Left lung (tissue), 10 donors: ENCODE data around the gene ACSF3. TPM values are rescaled to one million over a fixed set of nuclear protein-coding genes. Genes with fewer than 3 reads are reported as not detected.

ENCODE experiments used
- ATAC-seq: fragments of 200-7000 bp; cut with Tn5 transposase; one replicate; pipeline ENCODE4 v1.9.1; 2020; ENCODE audit warnings: moderate library complexity
- DNase-seq, 4 donors: peaks; one replicate each; pipeline ENCODE4 v3.0.0-alpha.2; 2013 to 2020
- H3K27ac ChIP-seq, 2 donors: fragments of 200-600 bp; sonication (generic) in 1 of 2; one replicate each; pipeline versions ENCODE4 v1.5.0 to v1.8.0; 2020 to 2021
- H3K27me3 ChIP-seq, 2 donors: fragments of 200-600 bp; sonication (generic) in 1 of 2; one replicate each; pipeline versions ENCODE4 v1.5.0 to v1.8.0; 2020 to 2021
- H3K36me3 ChIP-seq, 2 donors: fragments of 200-600 bp; sonication (generic) in 1 of 2; one replicate each; pipeline versions ENCODE4 v1.5.0 to v1.8.0; 2020 to 2021
- H3K4me1 ChIP-seq, 2 donors: fragments of 200-600 bp; one replicate each; pipeline ENCODE4 v1.8.0; 2021
- H3K4me3 ChIP-seq, 2 donors: fragments of 200-600 bp; sonication (generic) in 1 of 2; one replicate each; pipeline versions ENCODE4 v1.5.0 to v1.8.0; 2020 to 2021; ENCODE audit warnings: mild to moderate bottlenecking in 1 of 2
- H3K9me3 ChIP-seq, 2 donors: fragments of 200-600 bp; sonication (generic) in 1 of 2; one replicate each; pipeline versions ENCODE4 v1.5.0 to v1.8.0; 2020 to 2021
- intact Hi-C, 2 donors: fragments of 100-400 bp; cut with DNase I; formaldehyde crosslinking; loops; one replicate each; pipeline versions ENCODE4 v1.11.2 to v1.14.2; 2022
- polyA plus RNA-seq, 6 donors: library from polyadenylated mRNA; unstranded; fragments of 120-200 nt; gene quantifications; one replicate each; pipeline ENCODE4 v1.2.1, GENCODE V29; 2013; ENCODE audit not compliant: insufficient read length in 6 of 6
- total RNA-seq, 2 donors: library from RNA; stranded (reverse); fragmentation: NEBNext Ultra II Directional; extraction: Animal tissue kit (Norgen Biotek cat#: 25700); gene quantifications; one replicate each; pipeline ENCODE4 v1.2.1, GENCODE V29; 2021
- TF ChIP-seq, protein P1 (sequence below), 2 donors: fragments of 200-600 bp; sonication (generic) in 1 of 2; IDR thresholded peaks; one replicate each; pipeline versions ENCODE4 v1.5.0 to v1.8.0; 2021; ENCODE audit warnings: antibody characterized with exemption in 2 of 2
- donor health status: DM: no; HTN: yes; CAD: no.
- donor health status: DM: no; HTN: no; CAD: no.

ACSF3 gene
- total and polyA plus RNA-seq, 8 donors, result 30.0 to 38.4 (median 33.7) TPM

DNA sequence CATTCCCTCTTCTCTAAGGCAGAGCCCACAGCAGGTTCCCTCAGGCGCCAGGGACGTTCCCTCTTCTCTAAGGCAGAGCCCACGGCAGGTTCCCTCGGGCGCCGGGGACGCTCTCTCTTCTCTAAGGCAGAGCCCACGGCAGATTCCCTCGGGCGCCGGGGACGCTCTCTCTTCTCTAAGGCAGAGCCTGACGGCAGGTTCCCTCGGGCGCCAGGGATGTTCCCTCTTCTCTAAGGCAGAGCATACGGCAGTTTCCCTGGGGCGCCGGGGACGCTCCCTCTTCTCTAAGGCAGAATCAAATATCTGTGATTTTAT is 24.3 kb downstream of the ACSF3 start:
- ATAC-seq (no peak), DNase-seq (peak in 2 of 4 donors; percentile 18 to 74)
- no peak overlapping the region for H3K27ac ChIP-seq
- H3K4me1 ChIP-seq, result peaks cover 3 to 26% of the 10 kb centered on the region in 2 donors
- H3K4me3 ChIP-seq, result no peak overlapping the region
- H3K9me3 ChIP-seq, result no peaks in the 10 kb centered on the region
- peaks cover 0 to 89% of the 10 kb centered on the region in 2 donors for H3K36me3 ChIP-seq
- intact Hi-C loops, result no loop called here
- TF ChIP-seq, protein P1, sequence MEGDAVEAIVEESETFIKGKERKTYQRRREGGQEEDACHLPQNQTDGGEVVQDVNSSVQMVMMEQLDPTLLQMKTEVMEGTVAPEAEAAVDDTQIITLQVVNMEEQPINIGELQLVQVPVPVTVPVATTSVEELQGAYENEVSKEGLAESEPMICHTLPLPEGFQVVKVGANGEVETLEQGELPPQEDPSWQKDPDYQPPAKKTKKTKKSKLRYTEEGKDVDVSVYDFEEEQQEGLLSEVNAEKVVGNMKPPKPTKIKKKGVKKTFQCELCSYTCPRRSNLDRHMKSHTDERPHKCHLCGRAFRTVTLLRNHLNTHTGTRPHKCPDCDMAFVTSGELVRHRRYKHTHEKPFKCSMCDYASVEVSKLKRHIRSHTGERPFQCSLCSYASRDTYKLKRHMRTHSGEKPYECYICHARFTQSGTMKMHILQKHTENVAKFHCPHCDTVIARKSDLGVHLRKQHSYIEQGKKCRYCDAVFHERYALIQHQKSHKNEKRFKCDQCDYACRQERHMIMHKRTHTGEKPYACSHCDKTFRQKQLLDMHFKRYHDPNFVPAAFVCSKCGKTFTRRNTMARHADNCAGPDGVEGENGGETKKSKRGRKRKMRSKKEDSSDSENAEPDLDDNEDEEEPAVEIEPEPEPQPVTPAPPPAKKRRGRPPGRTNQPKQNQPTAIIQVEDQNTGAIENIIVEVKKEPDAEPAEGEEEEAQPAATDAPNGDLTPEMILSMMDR (IDR thresholded peaks at IDR 0.05), result no peak
- H3K27me3 ChIP-seq, result no peaks in the 10 kb centered on the region

DNA sequence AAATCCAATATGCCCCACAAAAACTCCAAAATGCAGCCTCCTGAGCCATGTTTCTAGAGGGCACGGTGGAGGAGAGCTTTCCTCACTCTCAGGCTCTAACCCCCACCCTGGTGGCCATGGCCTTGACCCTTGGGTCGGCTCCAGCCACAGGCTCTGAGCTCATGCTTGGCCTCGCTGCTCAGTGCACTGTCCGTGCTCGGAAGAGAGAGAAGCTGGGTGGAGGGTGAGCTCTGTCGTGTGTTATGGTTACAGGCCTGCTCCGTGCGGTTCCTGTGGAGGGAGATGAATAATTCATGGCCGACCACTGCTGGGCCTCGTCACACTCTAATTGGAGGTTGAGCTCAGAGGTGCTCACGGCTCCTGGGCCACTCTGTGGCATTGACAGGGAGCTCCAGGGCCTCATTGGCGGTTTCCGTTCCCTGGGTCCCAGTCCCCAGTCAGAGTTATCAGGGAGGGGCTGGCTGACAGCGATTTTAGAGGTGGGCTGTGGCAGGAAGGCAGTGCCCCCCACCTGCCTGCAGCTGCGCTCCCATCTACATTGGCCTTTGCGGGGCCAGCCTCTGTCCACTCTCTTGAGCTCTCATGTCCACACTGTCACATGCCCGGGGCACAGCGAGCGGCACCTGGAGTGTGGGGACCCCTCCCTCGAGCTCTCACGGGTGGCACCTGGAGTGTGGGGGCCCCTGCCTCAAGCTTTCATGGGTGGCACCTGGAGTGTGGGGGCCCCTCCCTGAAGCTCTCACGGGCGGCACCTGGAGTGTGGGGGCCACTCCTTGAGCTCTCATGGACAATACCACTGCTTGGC is 24.9 kb downstream of the ACSF3 start:
- Histone ChIP-seq H3K4me3 (no peak overlapping the region), H3K27me3 (no peaks in the 10 kb centered on the region), H3K36me3 (peaks cover 0 to 89% of the 10 kb centered on the region in 2 donors), H3K9me3 (no peaks in the 10 kb centered on the region), H3K4me1 (peaks cover 3 to 25% of the 10 kb centered on the region in 2 donors), H3K27ac (no peak overlapping the region)
- DNase-seq (peak in 2 of 4 donors; percentile 24 to 68), ATAC-seq (no peak)
- TF ChIP-seq, protein P1 (IDR thresholded peaks at IDR 0.05), result no peak
- intact Hi-C loops, result no loop called here

DNA sequence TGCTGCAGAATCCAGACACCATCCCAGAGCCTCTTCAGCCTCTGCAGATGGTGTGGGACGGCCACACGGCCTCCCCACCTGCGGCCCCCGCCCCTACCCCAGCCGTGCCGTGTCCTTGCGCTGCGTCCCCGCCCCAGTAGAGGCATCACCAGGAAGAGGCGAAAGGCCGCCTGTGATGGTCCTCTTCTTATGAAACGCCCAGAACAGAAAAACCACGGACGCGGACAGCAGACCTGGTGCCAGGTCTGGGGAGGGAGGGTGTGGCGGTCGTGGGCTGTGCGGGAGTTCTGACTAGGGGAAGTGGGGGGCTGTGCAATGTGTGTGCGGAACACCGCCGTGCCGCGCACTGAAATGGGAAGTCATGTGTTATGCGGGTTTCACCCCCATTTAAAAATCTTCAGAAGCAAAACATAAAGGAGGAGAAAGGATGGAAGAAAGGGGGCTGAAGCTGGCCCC is 25.5 kb downstream of the ACSF3 start:
- H3K36me3 ChIP-seq, result peaks cover 0 to 89% of the 10 kb centered on the region in 2 donors
- intact Hi-C loops, result no loop called here
- no peak overlapping the region for H3K27ac ChIP-seq
- H3K27me3 ChIP-seq, result no peaks in the 10 kb centered on the region
- H3K9me3 ChIP-seq, result no peaks in the 10 kb centered on the region
- TF ChIP-seq, protein P1 (IDR thresholded peaks at IDR 0.05), result no peak
- DNase-seq (peak in 1 of 4 donors; percentile 74), ATAC-seq (no peak)
- peaks cover 3 to 18% of the 10 kb centered on the region in 2 donors for H3K4me1 ChIP-seq
- H3K4me3 ChIP-seq, result no peak overlapping the region

DNA sequence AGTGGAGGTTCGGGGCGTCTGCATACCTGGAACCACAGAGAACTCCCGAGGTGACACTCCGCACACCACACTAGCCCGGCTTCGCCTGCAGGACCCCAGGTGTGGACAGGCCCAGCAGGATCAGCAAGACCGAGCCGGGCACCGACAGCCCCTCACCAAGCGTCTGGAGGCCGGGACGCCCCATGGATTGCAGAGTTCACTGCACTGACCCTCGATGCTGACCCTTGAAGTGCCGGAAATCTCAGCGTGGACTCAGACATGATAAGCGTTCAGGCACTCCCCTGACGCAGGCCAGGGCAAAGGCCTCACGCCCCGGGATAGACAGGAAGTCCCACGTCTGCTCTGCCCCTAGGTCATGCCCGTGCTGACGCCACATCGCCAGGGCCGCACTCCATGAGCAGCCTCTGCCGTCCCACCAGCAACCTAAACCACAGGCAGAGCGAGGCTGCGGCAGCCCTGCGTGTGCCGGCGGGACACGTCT is 26.0 kb downstream of the ACSF3 start:
- Histone ChIP-seq H3K9me3 (no peaks in the 10 kb centered on the region), H3K4me3 (no peak overlapping the region), H3K27me3 (no peaks in the 10 kb centered on the region), H3K4me1 (peaks cover 0 to 13% of the 10 kb centered on the region in 2 donors), H3K27ac (no peak overlapping the region), H3K36me3 (peaks cover 0 to 89% of the 10 kb centered on the region in 2 donors)
- intact Hi-C loops, result no loop called here
- ATAC-seq, result no peak
- TF ChIP-seq, protein P1 (IDR thresholded peaks at IDR 0.05), result no peak
- DNase-seq, result peak in 1 of 4 donors; percentile 69

DNA sequence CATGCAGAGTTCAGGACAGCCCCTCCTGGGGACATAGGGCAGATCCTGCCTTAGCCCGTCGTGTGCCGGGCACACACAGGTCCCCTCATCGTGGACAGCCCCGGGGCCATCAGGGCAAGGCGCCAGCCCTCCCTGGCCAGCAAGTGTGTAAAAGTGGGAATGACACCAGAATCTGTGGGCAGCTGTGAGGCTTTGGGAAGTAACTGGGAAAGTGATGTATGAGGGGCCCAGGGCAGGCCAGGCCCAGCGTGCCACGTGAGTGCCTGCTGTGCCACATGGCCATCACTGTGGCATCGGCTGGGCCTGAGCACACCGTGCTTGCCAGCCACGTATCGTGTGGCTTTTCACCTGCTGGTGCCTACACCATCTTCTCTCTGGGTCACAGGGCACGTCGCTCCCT is 26.6 kb downstream of the ACSF3 start:
- H3K36me3 ChIP-seq, result peaks cover 0 to 87% of the 10 kb centered on the region in 2 donors
- DNase-seq (peak in 1 of 4 donors; percentile 60), ATAC-seq (no peak)
- H3K27ac ChIP-seq, result no peak overlapping the region
- H3K4me1 ChIP-seq, result peaks cover 0 to 13% of the 10 kb centered on the region in 2 donors
- H3K9me3 ChIP-seq, result no peaks in the 10 kb centered on the region
- no peaks in the 10 kb centered on the region for H3K27me3 ChIP-seq
- TF ChIP-seq, protein P1 (IDR thresholded peaks at IDR 0.05), result no peak
- intact Hi-C loops, result no loop called here
- no peak overlapping the region for H3K4me3 ChIP-seq
